Retinal pigment epithelial cell (primary cell): Measurements from ENCODE around the gene ZC3H13.
"Not testable (repeated sequence)": the region's sequence is repeated elsewhere in the genome, so short reads cannot be mapped to it uniquely, and the experiment has no call there.

Experiments
- DNase-seq: peaks from one replicate; pipeline ENCODE4 v3.0.0-alpha.2; 2010; ENCODE audit warnings: low read depth
- H3K4me3 ChIP-seq: 2 replicates; pipeline ENCODE4 v1.5.1; 2011; ENCODE audit warnings: mild to moderate bottlenecking, low read length, control low read depth, moderate library complexity
- CTCF ChIP-seq: conservative IDR thresholded peaks from 2 replicates; pipeline ENCODE4 v1.5.1; 2011; ENCODE audit warnings: low read depth, low read length, control low read depth, inconsistent platforms

ZC3H13 gene

GRCh38 chr13:45995245-45995644 is 57.3 kb downstream of the ZC3H13 start:
- TF ChIP-seq CTCF = no peak
- no peak for DNase-seq
- H3K4me3 ChIP-seq = no peak overlapping the region

- DNase-seq = no peak
- no peak for TF ChIP-seq CTCF
- no peak overlapping the region for H3K4me3 ChIP-seq
Measured at GRCh38 chr13:45994752-45995151, 57.8 kb downstream of the ZC3H13 start.

- no peak overlapping the region for H3K4me3 ChIP-seq
- TF ChIP-seq CTCF = no peak
- no peak for DNase-seq
Measured at GRCh38 chr13:45989607-45990006, 62.9 kb downstream of the ZC3H13 start.

GRCh38 chr13:45981127-45981526 is 71.4 kb downstream of the ZC3H13 start:
- not testable (repeated sequence) for H3K4me3 ChIP-seq, DNase-seq

- TF ChIP-seq CTCF = no peak
- DNase-seq = no peak
- H3K4me3 ChIP-seq = no peak overlapping the region
Measured at GRCh38 chr13:45975337-45975736, 77.2 kb downstream of the ZC3H13 start.

- TF ChIP-seq CTCF = no peak
- DNase-seq = no peak
Measured at GRCh38 chr13:45974500-45974899, 78.0 kb downstream of the ZC3H13 start.

GRCh38 chr13:45967589-45967988 is 85.0 kb downstream of the ZC3H13 start:
- DNase-seq = no peak
- H3K4me3 ChIP-seq = no peak overlapping the region
- TF ChIP-seq CTCF = no peak

More at GRCh38 chr13:45974500-45974899, 78.0 kb downstream of the ZC3H13 start:
- H3K4me3 ChIP-seq = no peak overlapping the region

- H3K4me3 ChIP-seq = no peak overlapping the region
- no peak for TF ChIP-seq CTCF
- no peak for DNase-seq
Measured at GRCh38 chr13:45966715-45967114, 85.8 kb downstream of the ZC3H13 start.
